ENCODE measurements around the gene PLPPR2.

- no peak for TF ChIP-seq EZH2phosphoT487 (IDR thresholded peaks at IDR 0.05; ENCODE audit: borderline replicate concordance, low read length)
- TF ChIP-seq CTCF (IDR thresholded peaks at IDR 0.05; ENCODE audit: low read depth, low read length, poor library complexity, severe bottlenecking): no peak
Observed at GRCh38 chr19:11364935-11365334, 9.7 kb downstream of the PLPPR2 start.

Data from DOHH2 (cell line).